Activated naive CD8-positive, alpha-beta T cell treated with anti-CD3 and anti-CD28 coated beads, Interleukin-2, amount 50 U/mL, for 24 hours (primary cell): ENCODE data around the gene PMM2.
A peak's percentile ranks its signal among the peaks of the same experiment; 100 is the strongest.

Source experiments
- ATAC-seq: fragments of 150-1000 bp; cut with Tn5 transposase; one replicate; pipeline ENCODE4 v1.10.0; 2021
- DNase-seq: peaks from one replicate; pipeline ENCODE4 v3.0.0; 2021
- H3K27ac Mint-ChIP-seq: one replicate; pipeline ENCODE4 v1.8.0; 2021; ENCODE audit warnings: mild to moderate bottlenecking, mixed read lengths
- H3K27me3 Mint-ChIP-seq: one replicate; pipeline ENCODE4 v1.8.0; 2021; ENCODE audit warnings: mixed read lengths
- H3K36me3 Mint-ChIP-seq: one replicate; pipeline ENCODE4 v1.8.0; 2021; ENCODE audit warnings: low read depth, mixed read lengths
- H3K4me1 Mint-ChIP-seq: one replicate; pipeline ENCODE4 v1.8.0; 2021; ENCODE audit warnings: mixed read lengths
- H3K4me3 Mint-ChIP-seq: one replicate; pipeline ENCODE4 v1.8.0; 2021; ENCODE audit warnings: mild to moderate bottlenecking, moderate library complexity, mixed read lengths
- H3K9me3 Mint-ChIP-seq: one replicate; pipeline ENCODE4 v1.8.0; 2021; ENCODE audit warnings: mixed read lengths

Gene PMM2

DNA sequence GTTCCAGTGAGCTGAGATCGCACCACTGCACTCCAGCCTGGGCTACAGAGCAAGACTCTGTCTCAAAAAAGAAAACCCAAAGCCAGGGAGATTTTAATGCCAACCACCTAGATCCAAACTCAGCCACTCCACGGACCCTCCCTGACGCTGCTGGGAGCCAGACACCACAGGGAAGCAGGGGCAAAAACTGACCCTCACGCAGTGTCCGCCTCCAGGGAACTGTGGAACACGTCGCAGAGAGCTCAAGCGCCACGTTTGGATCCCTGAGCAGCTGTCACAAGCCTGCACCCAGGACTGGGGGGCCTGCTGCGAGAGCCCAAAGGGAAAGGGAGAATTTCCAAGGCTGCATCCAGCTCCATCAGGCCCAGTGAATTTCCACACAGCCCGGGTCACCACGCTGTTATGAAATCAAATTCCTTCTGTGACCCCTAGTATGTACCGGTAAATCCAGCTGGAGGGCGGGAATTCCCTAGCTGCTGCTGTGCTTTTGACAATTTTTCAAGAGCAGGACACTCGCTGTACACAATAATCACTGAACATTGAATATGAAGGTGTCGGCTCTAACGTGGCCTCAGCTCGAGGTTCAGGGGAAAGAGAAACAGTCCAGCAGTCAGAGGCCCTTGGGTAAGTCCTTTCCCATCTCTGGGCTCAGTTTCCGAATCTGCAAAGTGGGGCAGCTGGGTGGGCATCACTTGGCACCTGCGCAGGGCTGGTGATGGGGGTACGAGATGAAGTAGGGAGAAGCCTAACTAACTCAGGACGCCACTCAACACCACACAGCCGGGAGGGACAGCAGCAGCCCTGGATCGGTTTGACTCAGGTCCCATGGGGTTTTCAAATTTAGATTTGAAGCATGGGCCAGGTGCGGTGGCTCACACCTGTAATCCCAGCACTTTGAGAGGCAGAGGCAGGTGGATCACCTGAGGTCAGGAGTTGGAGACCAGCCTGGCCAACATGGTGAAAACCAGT lies 62.6 kb downstream of the PMM2 start:
- Mint-ChIP-seq H3K27me3 (no peaks in the 10 kb centered on the region), H3K4me3 (no peak overlapping the region), H3K36me3 (peaks cover 16% of the 10 kb centered on the region), H3K4me1 (peaks cover 30% of the 10 kb centered on the region), H3K9me3 (no peaks in the 10 kb centered on the region), H3K27ac (peak overlapping the region; percentile 49)
- DNase-seq (no peak), ATAC-seq (no peak)

DNA sequence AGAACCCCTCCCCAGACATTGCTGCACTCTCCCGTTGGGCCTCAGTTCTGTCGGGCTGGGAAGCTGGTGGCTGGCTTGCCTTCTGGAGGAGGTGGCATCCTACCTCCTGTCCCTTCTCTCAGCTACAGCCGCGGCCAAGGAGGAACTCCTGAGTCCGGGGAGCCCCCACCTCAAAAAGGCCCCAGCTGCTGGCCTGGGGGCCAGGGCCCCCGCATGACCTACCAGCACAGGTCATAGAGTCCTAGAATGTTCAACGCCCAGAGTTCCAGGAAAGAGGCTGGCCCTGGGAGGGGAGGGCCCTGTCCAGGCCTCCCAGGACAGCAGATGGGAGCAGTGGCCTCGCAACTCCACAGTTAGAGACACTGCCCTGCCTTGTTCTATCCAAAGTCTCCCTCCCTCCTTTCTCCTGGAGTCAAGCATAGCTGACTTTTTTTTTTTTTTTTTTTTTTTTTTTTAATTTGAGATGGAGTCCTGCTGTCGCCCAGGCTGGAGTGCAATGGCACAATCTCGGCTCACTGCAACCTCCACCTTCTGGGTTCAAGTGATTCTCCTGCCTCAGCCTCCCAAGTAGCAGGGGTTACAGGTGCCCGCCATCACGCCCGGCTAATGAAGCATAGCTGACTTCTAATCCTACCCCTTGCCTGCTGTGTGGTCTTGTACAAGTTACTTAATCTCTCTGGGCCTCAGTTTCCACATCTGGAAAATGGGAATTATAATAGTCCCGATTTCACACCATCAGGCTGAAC lies 64.1 kb downstream of the PMM2 start:
- H3K4me3 Mint-ChIP-seq: no peak overlapping the region
- peaks cover 31% of the 10 kb centered on the region for H3K4me1 Mint-ChIP-seq
- peaks cover 13% of the 10 kb centered on the region for H3K36me3 Mint-ChIP-seq
- H3K27ac Mint-ChIP-seq: peak overlapping the region; percentile 49
- DNase-seq (no peak), ATAC-seq (no peak)
- H3K27me3 Mint-ChIP-seq: no peaks in the 10 kb centered on the region
- no peaks in the 10 kb centered on the region for H3K9me3 Mint-ChIP-seq

DNA sequence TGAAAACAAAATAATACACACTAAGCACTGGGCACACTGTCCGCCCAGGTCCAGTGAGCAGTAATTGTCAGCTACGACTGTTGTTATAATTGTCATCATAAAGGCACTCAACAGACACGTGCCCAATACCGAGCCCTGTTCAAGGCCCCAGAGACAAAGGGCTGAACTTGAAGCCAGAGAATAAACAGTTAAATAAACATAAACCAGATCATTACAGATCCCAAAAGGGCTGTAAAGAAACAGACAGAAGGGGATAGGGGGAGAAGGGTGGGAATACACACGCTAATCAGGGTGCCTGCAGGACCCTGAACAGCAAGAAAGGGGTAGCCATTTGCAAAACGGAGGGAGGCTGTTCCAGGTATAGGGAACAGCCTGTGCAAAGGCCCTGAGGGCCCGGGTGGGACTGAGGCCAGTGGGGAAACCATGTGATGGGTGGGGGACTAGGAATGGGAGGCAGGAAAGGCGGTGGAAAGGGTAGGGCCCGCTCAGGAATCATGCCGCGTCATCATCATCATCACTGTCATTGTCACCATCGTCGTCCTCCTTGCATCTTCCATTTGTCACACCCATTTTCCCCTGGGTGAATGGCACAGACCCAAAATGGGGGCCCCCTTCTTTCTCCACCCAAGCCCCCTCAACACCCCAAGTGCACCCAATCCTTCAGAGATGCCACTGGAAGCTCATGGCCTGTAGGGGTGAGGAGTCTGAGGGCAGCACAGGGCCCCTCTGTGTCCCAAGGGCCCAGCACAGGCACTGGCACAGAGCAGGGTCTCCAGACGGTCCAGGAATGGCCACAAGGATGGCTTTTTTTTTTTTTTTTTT lies 64.9 kb downstream of the PMM2 start:
- Mint-ChIP-seq H3K36me3 (peaks cover 11% of the 10 kb centered on the region), H3K27me3 (no peaks in the 10 kb centered on the region), H3K27ac (peak overlapping the region; percentile 49), H3K4me3 (no peak overlapping the region), H3K4me1 (peaks cover 35% of the 10 kb centered on the region), H3K9me3 (no peaks in the 10 kb centered on the region)
- ATAC-seq (no peak), DNase-seq (no peak)

DNA sequence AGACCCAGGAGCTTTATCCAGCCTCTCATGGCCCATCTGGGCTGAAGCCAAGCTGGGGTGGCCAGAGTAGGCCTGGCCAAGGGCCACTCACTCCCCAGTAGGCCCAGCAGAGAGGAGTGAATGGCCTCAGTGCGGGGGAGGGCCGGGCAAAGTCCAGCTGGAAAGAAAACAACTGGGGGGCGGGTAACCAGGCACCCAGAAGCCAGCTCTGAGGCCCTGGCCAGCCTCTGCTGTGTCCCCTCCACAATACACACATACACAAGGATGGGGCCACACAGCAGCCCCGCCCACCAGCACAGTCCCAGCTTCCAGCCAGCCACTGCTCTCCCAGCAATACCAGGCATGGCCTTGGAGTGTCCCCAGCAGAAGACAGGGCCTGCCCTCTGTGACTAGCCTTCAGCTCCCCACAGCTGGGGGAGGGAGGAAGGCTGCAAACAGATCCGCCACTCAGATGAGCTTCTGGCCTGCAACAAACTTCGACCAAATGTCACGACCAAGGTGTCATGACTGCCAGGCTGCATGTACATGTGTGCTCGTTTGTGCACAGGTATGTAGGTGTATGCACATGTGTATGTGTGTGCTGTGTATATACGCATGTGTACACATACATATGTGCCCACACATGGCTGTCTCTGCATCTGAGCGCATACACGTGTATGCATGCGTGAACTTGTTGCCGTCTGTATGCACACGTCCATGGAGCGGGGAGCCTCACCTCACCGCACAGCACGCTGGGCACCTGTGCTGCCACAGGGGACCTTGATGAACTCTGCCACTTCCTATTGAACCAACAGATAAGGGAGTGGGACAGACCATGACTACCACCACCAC lies 66.2 kb downstream of the PMM2 start:
- ATAC-seq (no peak), DNase-seq (no peak)
- H3K36me3 Mint-ChIP-seq: peaks cover 5% of the 10 kb centered on the region
- no peak overlapping the region for H3K27ac Mint-ChIP-seq
- H3K9me3 Mint-ChIP-seq: no peaks in the 10 kb centered on the region
- H3K27me3 Mint-ChIP-seq: no peaks in the 10 kb centered on the region
- peaks cover 38% of the 10 kb centered on the region for H3K4me1 Mint-ChIP-seq
- H3K4me3 Mint-ChIP-seq: no peak overlapping the region

DNA sequence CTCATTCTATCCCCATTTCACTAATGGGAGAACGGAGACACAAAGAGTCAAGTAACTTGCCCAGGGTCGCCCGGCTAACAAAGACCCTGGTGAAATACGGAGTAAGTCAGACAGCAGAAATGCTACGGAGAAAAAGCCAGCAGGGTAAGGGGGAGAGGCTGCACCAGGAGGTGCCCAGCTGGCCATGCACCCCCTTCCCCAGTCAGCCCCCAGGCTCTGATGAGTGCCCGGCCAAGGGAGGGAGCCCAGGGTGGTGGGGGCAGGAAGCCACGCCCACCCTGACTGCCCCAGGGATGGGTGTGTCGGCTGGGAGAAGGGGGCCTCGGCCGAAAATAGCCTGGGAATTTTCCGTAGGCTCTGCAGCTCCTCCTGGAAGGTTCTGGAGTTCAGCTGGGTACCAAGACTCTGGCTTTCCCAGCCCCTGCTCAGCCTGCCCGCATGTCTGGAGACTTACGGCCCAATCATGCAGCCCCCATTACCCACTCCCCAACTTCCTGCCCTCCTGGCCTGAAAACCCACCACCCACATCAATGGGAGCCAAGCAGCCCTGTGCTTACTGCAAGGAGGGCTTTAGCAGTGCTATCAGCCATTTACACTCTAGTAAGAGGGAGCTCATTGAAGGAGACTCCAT lies 67.0 kb downstream of the PMM2 start:
- peaks cover 43% of the 10 kb centered on the region for H3K4me1 Mint-ChIP-seq
- no peaks in the 10 kb centered on the region for H3K27me3 Mint-ChIP-seq
- no peak overlapping the region for H3K27ac Mint-ChIP-seq
- peaks cover 3% of the 10 kb centered on the region for H3K36me3 Mint-ChIP-seq
- no peak overlapping the region for H3K4me3 Mint-ChIP-seq
- no peak for DNase-seq
- ATAC-seq: no peak
- no peaks in the 10 kb centered on the region for H3K9me3 Mint-ChIP-seq

DNA sequence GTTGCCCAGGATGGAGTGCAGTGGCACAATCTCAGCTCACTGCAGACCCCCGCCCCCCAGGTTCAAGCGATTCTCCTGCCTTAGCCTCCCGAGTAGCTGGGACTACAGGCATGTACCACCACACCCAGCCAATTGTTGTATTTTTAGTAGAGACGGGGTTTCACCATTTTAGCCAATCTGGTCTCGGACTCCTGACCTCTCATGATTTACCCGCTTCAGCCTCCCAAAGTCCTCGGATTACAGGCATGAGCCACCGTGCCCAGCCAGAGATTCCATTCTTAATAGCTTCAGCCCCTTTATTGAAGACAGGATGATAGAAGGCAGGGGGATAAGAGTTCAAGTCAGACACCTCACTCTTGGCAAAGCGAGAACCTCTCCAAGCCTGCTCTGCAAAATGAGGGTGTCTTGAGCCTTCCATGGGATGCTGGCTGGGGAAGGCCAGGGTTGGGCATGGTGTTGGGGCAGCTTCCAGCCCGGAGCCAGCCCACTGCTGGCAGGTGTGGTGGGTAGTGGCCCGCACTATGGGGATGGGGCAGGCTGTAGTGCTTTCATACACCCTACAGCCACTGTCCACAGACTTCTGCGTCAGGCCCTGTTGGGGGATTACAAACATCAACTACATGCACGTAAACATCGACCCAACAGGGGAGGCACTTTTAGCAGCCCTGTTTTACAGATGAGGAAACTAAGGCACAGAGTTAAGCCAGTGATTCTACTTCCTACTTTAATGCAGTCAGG lies 67.7 kb downstream of the PMM2 start:
- peak overlapping the region; percentile 7 for H3K27ac Mint-ChIP-seq
- peaks cover 3% of the 10 kb centered on the region for H3K36me3 Mint-ChIP-seq
- DNase-seq (no peak), ATAC-seq (no peak)
- no peaks in the 10 kb centered on the region for H3K9me3 Mint-ChIP-seq
- peaks cover 46% of the 10 kb centered on the region for H3K4me1 Mint-ChIP-seq
- no peaks in the 10 kb centered on the region for H3K27me3 Mint-ChIP-seq
- peak overlapping the region; percentile 33 for H3K4me3 Mint-ChIP-seq

DNA sequence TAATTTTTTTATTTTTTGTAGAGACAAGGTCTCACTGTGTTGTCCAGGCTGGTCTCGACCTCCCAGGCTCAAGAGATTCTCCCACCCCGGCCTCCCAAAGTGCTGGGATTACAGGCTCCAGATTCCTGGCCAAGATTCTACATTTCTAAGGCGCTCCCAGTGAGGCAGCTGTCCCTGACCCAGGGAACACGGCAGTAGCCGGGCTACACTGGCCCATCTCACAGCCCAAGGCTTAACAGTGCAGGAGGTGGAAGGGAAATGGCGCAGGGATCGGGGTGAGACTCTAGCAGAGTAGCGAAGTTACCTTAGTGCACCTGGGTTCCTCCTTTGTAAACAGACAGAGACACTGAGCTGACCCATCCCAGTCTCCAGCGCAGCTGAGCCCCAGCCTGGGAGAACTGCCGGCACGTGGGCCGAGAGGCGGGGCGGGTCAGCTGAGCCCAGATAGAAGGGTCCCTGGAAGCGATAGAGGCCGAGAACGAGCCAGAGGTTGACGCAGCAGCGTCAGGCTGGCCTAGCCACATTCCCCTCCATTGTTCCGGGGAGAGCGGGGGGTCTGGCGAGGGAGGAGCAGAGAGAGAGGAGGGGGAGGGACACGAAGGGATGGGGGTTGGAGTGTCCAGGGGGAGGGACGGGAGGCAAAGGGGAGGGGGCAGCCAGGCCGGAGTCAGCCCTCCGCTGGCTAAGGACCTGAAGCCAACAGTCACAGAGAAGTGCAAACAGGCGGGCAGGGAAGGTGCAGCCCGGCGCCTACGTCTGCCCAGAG lies 68.7 kb downstream of the PMM2 start:
- Mint-ChIP-seq H3K4me1 (peaks cover 54% of the 10 kb centered on the region), H3K9me3 (no peaks in the 10 kb centered on the region), H3K4me3 (peak overlapping the region; percentile 96), H3K27me3 (no peaks in the 10 kb centered on the region), H3K27ac (no peak overlapping the region), H3K36me3 (peaks cover 3% of the 10 kb centered on the region)
- ATAC-seq (no peak), DNase-seq (no peak)

DNA sequence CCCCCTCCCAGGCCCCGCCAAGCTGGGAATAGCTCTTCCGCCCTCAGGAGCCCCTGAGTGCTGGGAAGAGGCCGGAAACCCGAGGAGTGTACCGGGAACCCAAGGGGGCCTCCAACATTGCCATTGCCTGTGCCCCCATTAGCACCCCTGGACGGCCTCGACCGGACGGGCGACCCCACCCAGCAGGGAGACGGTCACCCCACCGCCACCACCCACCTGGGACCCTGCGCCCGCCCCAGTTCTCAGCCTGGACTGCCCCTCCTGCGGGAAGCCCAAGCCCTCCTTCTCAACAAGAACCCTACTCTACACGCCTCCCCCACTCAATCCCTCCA lies 69.2 kb downstream of the PMM2 start:
- Mint-ChIP-seq H3K4me3 (peak overlapping the region; percentile 96), H3K36me3 (peaks cover 3% of the 10 kb centered on the region), H3K27ac (no peak overlapping the region)

DNA sequence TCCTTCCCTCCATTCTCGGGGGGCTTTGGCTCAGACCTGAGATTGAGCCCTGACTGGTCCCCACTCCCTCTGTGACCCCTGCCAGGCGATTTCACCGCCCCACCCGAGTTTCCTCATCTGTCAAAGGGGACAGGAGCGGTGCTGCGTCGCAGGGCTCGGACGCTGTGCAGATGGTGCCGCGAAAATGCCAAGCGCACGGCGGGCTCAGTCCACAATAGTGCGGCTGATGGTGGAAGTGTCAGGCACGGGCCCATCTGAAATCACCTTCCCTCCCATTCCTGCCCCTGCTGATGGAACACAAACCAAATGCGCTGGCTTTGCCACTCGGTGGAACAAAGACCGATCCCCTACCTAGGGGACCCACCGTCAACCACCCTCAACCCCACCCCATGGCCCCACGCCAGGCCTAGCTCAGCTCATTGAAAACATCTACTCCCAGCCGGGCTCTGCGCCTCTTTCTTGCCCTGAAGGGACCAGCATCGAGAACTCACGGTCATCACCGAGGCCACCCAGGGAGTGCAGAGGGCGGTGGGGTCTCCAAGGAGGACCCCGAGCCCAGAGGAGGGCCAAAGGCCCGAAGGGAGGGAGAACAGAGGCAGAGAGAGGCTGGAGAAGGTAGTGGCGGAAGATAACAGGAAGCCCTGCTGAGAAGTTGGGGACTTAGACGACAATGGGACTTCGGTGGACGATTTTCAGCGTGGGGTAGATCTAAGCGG lies 69.7 kb downstream of the PMM2 start:
- Mint-ChIP-seq H3K9me3 (no peaks in the 10 kb centered on the region), H3K4me1 (peaks cover 51% of the 10 kb centered on the region), H3K4me3 (peak overlapping the region; percentile 96), H3K36me3 (peaks cover 3% of the 10 kb centered on the region), H3K27me3 (no peaks in the 10 kb centered on the region), H3K27ac (peak overlapping the region; percentile 89)
- peak; percentile 31 for DNase-seq
- no peak for ATAC-seq

More for the DNA sequence above, 69.2 kb downstream of the PMM2 start:
- Mint-ChIP-seq H3K27me3 (no peaks in the 10 kb centered on the region), H3K4me1 (peaks cover 56% of the 10 kb centered on the region), H3K9me3 (no peaks in the 10 kb centered on the region)
- DNase-seq (no peak), ATAC-seq (no peak)

DNA sequence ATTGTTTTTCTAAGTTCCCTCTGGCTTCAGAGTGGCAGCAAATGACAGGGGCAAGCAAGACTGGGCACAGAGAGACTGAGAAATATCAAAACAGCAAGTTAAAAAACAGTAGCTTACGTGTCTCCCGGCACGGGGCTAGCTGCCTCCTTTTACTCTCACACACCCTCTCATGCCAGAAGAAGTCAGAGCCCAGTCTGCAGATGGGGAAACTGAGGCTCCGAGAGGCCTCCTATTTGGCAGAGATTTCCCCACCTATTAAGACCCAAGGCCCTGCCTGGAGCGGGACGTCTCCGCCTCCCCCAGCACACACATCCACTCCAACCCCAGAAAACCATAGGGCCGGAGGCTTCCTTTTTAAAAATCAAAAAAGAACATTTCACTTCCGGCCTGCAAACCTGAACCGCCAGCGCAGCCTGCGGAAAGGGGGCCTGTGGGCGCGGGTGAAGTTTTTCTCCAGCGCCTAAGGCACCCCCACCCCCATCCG lies 70.3 kb downstream of the PMM2 start:
- H3K4me3 Mint-ChIP-seq: peak overlapping the region; percentile 96
- no peaks in the 10 kb centered on the region for H3K27me3 Mint-ChIP-seq
- no peak for ATAC-seq
- H3K9me3 Mint-ChIP-seq: no peaks in the 10 kb centered on the region
- peaks cover 3% of the 10 kb centered on the region for H3K36me3 Mint-ChIP-seq
- H3K27ac Mint-ChIP-seq: peak overlapping the region; percentile 89
- peak; percentile 30 for DNase-seq
- H3K4me1 Mint-ChIP-seq: peaks cover 48% of the 10 kb centered on the region

DNA sequence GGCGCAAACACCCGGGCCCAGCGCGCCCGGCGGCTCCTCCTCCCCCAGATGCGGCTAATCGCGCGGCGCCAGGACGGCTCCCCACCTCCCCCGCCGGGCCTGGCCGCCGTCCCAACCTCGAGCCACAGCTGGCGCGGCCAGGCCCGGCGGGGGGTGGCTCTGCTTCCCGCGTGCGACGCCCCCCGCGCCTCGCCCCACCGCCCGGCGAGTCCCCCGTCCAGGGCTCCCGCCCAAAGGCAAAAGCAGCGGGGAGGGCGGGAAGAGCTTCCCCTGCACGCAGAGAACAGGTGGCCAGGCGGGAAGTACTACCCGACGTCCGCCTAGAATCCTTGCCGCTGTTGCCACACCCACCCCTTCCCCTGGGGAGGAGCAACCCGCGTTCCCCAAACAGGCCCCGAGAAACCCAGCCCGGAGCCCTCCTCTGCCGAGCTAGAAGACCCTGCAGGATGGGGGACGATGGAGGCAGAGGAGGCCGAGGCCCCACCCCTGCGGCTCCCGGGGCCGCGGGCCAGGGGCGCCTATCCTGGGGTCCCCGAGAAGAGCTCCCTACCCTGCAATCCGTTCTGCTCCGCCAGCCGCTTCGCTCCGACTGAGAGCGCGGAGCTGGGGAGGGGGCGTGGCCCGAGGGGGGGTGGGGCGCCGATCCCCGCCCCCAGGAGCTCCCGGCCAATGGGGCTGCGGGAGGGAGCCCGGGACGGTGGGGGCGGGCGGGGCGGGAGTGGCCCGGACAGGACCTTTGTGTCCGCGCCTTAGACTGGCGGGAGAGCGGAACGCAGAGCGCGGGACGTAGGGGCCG lies 71.0 kb downstream of the PMM2 start, which contains the start of gene CARHSP1:
CARHSP1 (minus strand) TSS at position 591 of the 796 bp plus-strand sequence. CDS start 9,678 bp downstream, outside the sequence.
- Mint-ChIP-seq H3K27me3 (no peaks in the 10 kb centered on the region), H3K4me3 (peak within 1 kb of the TSS; percentile 96), H3K9me3 (no peaks in the 10 kb centered on the region), H3K4me1 (peaks cover 48% of the 10 kb centered on the region), H3K36me3 (peaks cover 3% of the 10 kb centered on the region), H3K27ac (peak within 1 kb of the TSS; percentile 89)
- peak; percentile 89 for DNase-seq
- peak; percentile 77 for ATAC-seq
